ENCODE data around the gene BGN.

The BGN gene

GRCh38 chrX:153457827-153458466 lies 36.8 kb upstream of the BGN start:
- no peak overlapping the region for H3K27ac ChIP-seq
- H3K27me3 ChIP-seq: peaks cover 69% of the 10 kb centered on the region
- H3K9ac ChIP-seq: no peak overlapping the region
- TF ChIP-seq Cebpa-rat (IDR thresholded peaks at IDR 0.05): no peak
- peaks cover 49% of the 10 kb centered on the region; the same call in 1 of the 2 replicates for H4K20me1 ChIP-seq
- no peak overlapping the region for H3K4me3 ChIP-seq
- H3K4me1 ChIP-seq: peaks cover 12% of the 10 kb centered on the region
- no peak overlapping the region for H3K4me2 ChIP-seq
- H3K9me3 ChIP-seq: no peaks in the 10 kb centered on the region
- peaks cover 88% of the 10 kb centered on the region for H3K36me3 ChIP-seq

GRCh38 chrX:153458476-153458875 lies 36.3 kb upstream of the BGN start:
- Histone ChIP-seq H3K4me3 (no peak overlapping the region), H4K20me1 (peaks cover 54% of the 10 kb centered on the region; the same call in 1 of the 2 replicates), H3K27me3 (peaks cover 69% of the 10 kb centered on the region), H3K27ac (no peak overlapping the region), H3K4me1 (peaks cover 12% of the 10 kb centered on the region), H3K9ac (no peak overlapping the region), H3K9me3 (no peaks in the 10 kb centered on the region), H3K36me3 (peaks cover 92% of the 10 kb centered on the region), H3K4me2 (no peak overlapping the region)
- no peak for TF ChIP-seq Cebpa-rat (IDR thresholded peaks at IDR 0.05)

- H3K9ac ChIP-seq: no peak overlapping the region
- no peaks in the 10 kb centered on the region for H3K9me3 ChIP-seq
- TF ChIP-seq Cebpa-rat (IDR thresholded peaks at IDR 0.05): no peak
- no peak overlapping the region for H3K4me3 ChIP-seq
- H3K27ac ChIP-seq: no peak overlapping the region
- H3K36me3 ChIP-seq: peaks cover 95% of the 10 kb centered on the region
- peaks cover 72% of the 10 kb centered on the region for H3K27me3 ChIP-seq
- H3K4me2 ChIP-seq: no peak overlapping the region
- peaks cover 63% of the 10 kb centered on the region for H4K20me1 ChIP-seq
- peaks cover 10% of the 10 kb centered on the region for H3K4me1 ChIP-seq
These were observed 34.8 kb upstream of the BGN start for GRCh38 chrX:153459986-153460385.

- no peak overlapping the region for H3K27ac ChIP-seq
- peaks cover 96% of the 10 kb centered on the region for H3K36me3 ChIP-seq
These were observed 34.0 kb upstream of the BGN start for GRCh38 chrX:153460826-153461225.

GRCh38 chrX:153462291-153462690 lies 32.5 kb upstream of the BGN start:
- no peak overlapping the region for H3K27ac ChIP-seq
- no peak for TF ChIP-seq Cebpa-rat (IDR thresholded peaks at IDR 0.05)
- H3K9ac ChIP-seq: no peak overlapping the region
- H3K4me2 ChIP-seq: no peak overlapping the region
- H3K4me3 ChIP-seq: no peak overlapping the region
- peaks cover 67% of the 10 kb centered on the region for H4K20me1 ChIP-seq
- H3K4me1 ChIP-seq: no peaks in the 10 kb centered on the region
- H3K27me3 ChIP-seq: peaks cover 81% of the 10 kb centered on the region
- H3K9me3 ChIP-seq: no peaks in the 10 kb centered on the region
- H3K36me3 ChIP-seq: peaks cover 91% of the 10 kb centered on the region

More at GRCh38 chrX:153460826-153461225, 34.0 kb upstream of the BGN start:
- H3K4me1 ChIP-seq: peaks cover 1% of the 10 kb centered on the region; the same call in 1 of the 2 replicates
- no peak for TF ChIP-seq Cebpa-rat (IDR thresholded peaks at IDR 0.05)
- H4K20me1 ChIP-seq: peaks cover 69% of the 10 kb centered on the region
- H3K9me3 ChIP-seq: no peaks in the 10 kb centered on the region
- H3K9ac ChIP-seq: no peak overlapping the region
- no peak overlapping the region for H3K4me2 ChIP-seq
- H3K27me3 ChIP-seq: peaks cover 79% of the 10 kb centered on the region
- no peak overlapping the region for H3K4me3 ChIP-seq

- peaks cover 91% of the 10 kb centered on the region for H3K36me3 ChIP-seq
These were observed 31.7 kb upstream of the BGN start for GRCh38 chrX:153463031-153463430.

GRCh38 chrX:153463556-153463955 lies 31.2 kb upstream of the BGN start:
- no peak overlapping the region for H3K4me2 ChIP-seq
- H3K4me1 ChIP-seq: no peaks in the 10 kb centered on the region
- no peaks in the 10 kb centered on the region for H3K9me3 ChIP-seq
- peaks cover 81% of the 10 kb centered on the region for H3K27me3 ChIP-seq
- H3K36me3 ChIP-seq: peaks cover 91% of the 10 kb centered on the region
- H3K27ac ChIP-seq: no peak overlapping the region
- H3K4me3 ChIP-seq: no peak overlapping the region
- H4K20me1 ChIP-seq: peaks cover 69% of the 10 kb centered on the region
- H3K9ac ChIP-seq: no peak overlapping the region
- no peak for TF ChIP-seq Cebpa-rat (IDR thresholded peaks at IDR 0.05)

More at GRCh38 chrX:153463031-153463430, 31.7 kb upstream of the BGN start:
- Histone ChIP-seq H3K9me3 (no peaks in the 10 kb centered on the region), H3K27ac (no peak overlapping the region), H4K20me1 (peaks cover 67% of the 10 kb centered on the region), H3K27me3 (peaks cover 81% of the 10 kb centered on the region), H3K4me2 (no peak overlapping the region), H3K9ac (no peak overlapping the region), H3K4me1 (no peaks in the 10 kb centered on the region), H3K4me3 (no peak overlapping the region)
- no peak for TF ChIP-seq Cebpa-rat (IDR thresholded peaks at IDR 0.05)

GRCh38 chrX:153464116-153464515 lies 30.7 kb upstream of the BGN start:
- H3K27ac ChIP-seq: no peak overlapping the region
- H3K4me3 ChIP-seq: no peak overlapping the region
- H3K9me3 ChIP-seq: no peaks in the 10 kb centered on the region
- H3K4me1 ChIP-seq: peaks cover 5% of the 10 kb centered on the region
- no peak overlapping the region for H3K9ac ChIP-seq
- no peak overlapping the region for H3K4me2 ChIP-seq
- peaks cover 80% of the 10 kb centered on the region for H3K27me3 ChIP-seq
- no peak for TF ChIP-seq Cebpa-rat (IDR thresholded peaks at IDR 0.05)
- H3K36me3 ChIP-seq: peaks cover 90% of the 10 kb centered on the region
- peaks cover 75% of the 10 kb centered on the region for H4K20me1 ChIP-seq

GRCh38 chrX:153465691-153466380 lies 28.9 kb upstream of the BGN start:
- H3K4me3 ChIP-seq: no peak overlapping the region
- peaks cover 74% of the 10 kb centered on the region for H3K36me3 ChIP-seq
- H3K27me3 ChIP-seq: peaks cover 71% of the 10 kb centered on the region
- peaks cover 82% of the 10 kb centered on the region for H4K20me1 ChIP-seq
- TF ChIP-seq Cebpa-rat (IDR thresholded peaks at IDR 0.05): no peak
- no peaks in the 10 kb centered on the region for H3K9me3 ChIP-seq
- H3K27ac ChIP-seq: no peak overlapping the region
- no peak overlapping the region for H3K9ac ChIP-seq
- peaks cover 10% of the 10 kb centered on the region for H3K4me1 ChIP-seq
- no peak overlapping the region for H3K4me2 ChIP-seq

GRCh38 chrX:153468008-153468580 lies 26.7 kb upstream of the BGN start:
- Histone ChIP-seq H3K9me3 (no peaks in the 10 kb centered on the region), H3K27ac (no peak overlapping the region), H3K27me3 (peaks cover 53% of the 10 kb centered on the region), H3K9ac (no peak overlapping the region), H3K4me1 (peaks cover 26% of the 10 kb centered on the region), H3K36me3 (peaks cover 53% of the 10 kb centered on the region), H3K4me3 (no peak overlapping the region), H3K4me2 (no peak overlapping the region), H4K20me1 (peaks cover 62% of the 10 kb centered on the region)
- TF ChIP-seq Cebpa-rat (IDR thresholded peaks at IDR 0.05): no peak

All from BLaER1 (cell line).